NCI-H748 treated with DMSO at 0.1 percent for 48 hours (cell line): ENCODE measurements around the gene BMPER.

ENCODE experiments used
- DNase-seq: peaks from one replicate; lab custom pipeline; 2025; lab: John Stamatoyannopoulos, UW

Gene BMPER

GRCh38 chr7:33905389-33906032 is at the start of gene BMPER:
Gene BMPER (plus strand): TSS chr7:33905539. CDS start chr7:33905614, 75 bp downstream.
- DNase-seq, result peak; percentile 53

DNA sequence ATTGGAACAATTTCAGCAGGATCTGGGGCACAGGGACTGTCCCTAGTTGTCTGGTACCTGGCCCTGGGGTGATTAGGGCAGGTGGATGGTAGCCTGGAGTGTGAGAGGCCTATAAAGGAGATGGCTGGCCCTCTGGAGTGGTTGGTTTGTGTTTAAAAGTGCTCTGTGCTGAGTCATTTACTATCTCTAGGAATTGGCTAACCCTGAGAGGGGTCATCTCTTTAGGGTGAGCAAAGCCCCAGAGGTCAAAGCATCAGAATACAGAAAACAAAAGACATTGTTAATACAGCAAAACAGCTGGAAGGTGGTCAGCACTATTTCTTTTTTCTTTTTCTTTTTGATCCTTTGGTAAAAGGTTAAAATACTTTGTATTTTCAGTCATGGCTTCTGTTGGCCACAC is 43.4 kb upstream of the BMPER start:
- DNase-seq, result no peak

DNA sequence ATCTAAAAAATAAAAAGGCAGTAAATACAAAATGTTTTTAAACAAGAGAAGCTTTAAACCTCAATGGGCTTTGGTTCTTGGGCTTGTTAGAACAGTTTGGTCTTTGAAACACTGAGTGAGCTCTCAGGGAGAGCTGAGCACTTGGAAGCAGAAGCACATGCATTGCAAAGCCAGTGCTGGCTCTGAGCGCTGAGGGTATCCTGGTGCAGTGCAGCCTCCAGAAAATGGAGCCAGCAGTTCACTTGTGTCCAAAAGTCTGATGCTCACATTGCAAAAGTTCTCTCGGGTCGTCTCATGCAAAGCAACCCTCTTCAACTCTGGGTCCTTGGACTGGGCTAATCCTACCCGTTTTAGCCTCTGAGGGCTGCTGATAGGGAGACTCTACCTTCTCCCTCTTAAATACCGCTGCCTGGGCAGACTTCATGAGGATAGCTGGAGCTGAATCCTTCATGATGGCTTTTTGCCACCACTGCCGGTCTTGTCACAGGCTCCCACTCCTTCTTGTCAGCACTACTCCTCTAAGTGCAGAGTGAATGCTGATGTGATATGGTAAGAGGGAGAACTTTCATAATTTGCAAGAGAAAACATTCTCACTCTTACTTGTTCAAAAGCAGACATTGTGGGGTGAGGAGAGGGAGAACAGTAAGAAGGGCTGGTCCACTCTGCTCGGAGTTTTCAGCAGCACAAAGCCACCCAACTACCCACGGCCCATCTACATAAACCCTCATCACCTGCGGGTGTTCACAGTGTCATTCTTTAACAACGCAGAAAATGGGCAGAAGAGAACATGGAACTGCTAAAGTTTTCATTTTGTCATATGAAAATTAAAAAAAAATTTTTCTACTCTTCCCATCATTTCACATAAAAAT is 42.2 kb upstream of the BMPER start:
- DNase-seq, result no peak

GRCh38 chr7:33868166-33868565 is 37.2 kb upstream of the BMPER start:
- no peak for DNase-seq

DNA sequence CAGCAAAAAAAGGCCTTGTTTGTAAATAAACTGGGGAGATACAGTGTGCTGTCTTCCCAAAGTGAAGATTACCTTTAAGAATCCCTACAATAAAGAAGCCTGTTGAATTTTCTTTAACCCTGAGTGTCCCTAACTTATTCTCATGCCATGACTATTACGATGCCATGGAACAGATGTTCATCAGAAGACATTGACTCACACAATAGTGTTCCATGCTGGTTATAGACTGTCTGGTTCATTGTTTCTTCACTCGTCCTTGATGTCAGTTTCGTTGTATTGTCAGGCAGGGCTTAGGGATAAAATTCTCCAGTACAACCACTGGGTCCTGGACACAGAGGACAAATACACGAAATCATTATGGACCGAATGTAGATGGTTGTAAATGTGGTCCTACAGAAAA is 36.2 kb upstream of the BMPER start:
- DNase-seq, result no peak

DNA sequence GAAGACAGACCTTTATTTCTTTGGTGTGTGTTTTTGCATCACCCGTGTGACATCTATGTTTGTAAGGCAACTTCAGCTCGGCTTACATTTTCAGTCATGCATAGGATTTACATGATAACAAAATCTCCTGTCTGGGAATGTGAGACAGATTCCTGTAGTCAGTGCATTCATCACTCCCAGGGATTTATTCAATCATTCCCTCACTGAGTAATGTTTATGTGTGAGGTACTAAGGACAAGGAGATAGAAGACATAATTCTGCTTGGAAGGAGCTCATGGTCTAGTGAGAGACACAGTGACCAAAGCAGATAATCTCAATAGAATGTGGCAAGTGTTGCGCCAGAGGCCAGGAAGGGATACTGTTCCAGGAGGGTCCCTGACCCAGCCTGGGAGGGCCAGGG is 35.2 kb upstream of the BMPER start:
- DNase-seq, result no peak

DNA sequence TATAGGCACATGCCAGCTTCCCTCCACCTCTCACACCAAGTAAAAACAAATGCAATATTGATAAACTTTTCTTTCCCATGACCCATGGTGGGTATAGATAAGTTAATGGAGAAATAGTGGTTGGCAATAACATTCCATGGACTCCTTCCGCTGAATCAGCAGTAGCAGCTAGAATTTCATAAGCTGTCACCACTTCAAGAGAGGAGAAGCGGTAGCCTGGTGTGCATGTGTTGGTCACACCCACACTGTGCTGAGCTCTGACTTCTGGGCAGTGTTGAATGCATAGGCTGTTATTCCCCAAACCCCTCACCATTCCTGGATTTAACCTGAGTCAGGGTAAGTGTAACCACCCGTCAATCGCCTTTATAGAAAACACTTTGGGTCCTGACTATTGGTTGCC is 32.5 kb upstream of the BMPER start:
- no peak for DNase-seq

DNA sequence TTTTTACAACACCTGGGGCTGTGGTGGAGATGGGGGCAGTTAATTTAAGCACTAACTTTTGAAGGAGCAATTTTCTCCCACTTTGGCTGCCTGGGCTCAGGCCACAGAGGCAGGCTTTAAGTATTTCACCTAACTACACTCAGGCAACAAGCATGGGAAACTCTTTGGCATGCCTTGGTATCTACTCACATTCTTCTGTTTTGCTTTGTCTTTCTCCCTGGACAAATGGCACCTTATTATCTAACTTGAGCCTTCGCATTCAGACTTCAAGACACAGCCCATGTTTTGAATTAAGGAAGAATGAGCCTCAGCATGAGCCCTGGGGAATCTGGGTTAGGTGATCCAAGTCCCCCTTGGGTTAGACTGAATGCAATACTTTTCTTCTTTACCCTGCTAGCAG is 31.8 kb upstream of the BMPER start:
- DNase-seq, result no peak

GRCh38 chr7:33873981-33874750 is 31.2 kb upstream of the BMPER start:
- no peak for DNase-seq

DNA sequence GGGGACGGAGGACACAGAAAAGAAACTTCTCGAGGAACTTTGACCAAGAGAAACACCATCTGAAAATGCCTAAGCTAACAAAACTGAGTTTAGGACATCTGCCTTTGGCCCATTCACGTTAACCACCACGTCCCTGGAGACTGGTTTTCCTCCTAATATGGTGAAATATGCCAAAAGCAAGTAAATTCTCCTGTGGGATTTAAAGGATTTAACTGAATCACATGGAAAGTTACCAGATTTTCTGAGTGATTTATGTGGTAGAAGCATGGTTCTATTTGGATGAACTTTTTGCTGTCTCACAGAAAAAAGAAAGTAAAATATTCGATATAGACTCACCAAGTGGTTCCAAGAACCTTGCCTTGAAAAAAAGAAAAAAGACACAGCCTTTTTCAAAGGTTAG is 30.4 kb upstream of the BMPER start:
- no peak for DNase-seq

DNA sequence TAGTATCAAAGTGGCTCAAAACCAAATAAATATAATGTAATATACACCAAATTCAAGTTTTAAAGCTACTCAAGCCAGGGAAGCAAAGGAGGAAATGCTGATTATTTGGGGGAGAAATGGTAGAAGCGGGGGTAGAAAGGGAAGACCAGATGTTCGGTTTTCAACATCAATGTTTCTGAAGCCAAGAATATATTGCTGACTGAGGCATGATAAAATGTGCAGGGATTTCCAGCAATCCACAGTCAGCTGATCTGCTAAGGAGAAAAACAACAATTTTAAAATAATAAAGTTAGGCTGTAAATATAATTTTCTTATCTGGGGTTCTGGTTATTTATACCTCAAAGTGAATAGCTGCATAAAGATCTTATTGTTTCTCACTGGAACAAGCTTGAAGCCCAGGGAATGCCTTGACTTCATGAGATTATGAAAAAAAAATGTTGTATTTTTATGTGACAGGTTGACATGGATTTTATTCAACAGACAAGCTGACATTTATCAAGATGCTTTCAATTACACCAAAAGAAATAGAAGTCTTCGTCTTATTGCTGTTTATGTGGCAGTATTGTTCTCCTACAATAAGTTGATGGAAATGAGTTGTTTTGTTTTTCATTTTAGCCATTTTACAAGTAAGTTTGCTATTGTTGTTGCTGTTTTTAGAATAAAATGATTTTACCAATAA is 28.6 kb upstream of the BMPER start:
- DNase-seq, result no peak

DNA sequence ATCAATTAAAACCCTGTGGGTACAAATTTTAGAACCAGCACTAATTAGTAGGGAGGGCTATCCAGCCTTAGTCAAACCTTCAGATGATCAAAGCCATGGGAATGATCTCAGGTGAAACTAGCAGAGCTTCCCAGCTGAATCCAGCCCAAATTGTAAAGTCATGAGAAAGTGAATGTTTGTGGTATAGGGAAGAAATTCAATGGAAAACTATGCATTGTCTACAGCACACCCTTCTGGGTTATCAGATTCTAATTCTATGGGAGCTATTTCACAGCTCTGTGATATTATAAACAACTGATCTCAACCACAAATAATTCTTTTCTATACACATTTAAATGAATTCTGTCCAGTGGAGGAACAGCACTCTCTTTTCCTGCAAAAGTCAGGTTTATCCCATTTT is 24.6 kb upstream of the BMPER start:
- no peak for DNase-seq

DNA sequence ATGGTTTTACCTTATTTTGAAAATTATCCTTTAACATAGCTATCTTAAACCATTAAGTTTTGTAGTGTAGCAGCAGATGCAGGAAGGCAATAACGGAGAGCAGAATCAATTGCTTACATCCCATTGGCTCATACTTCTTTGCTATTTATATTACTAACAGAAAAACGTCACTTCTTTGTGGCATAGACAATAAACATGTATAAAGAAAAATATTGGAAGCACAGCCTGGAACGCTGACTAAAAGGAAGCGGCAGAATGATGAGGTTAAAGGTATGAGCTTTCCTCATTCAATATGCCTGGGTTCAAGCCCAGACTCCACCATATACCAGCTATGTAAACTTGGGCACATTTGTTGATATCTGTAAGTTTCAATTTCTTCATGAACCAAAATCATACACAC is 24.0 kb upstream of the BMPER start:
- no peak for DNase-seq

- no peak for DNase-seq
Measured at GRCh38 chr7:33882040-33882837, 23.1 kb upstream of the BMPER start.

- no peak for DNase-seq
Measured at GRCh38 chr7:33882950-33883670, 22.2 kb upstream of the BMPER start.

DNA sequence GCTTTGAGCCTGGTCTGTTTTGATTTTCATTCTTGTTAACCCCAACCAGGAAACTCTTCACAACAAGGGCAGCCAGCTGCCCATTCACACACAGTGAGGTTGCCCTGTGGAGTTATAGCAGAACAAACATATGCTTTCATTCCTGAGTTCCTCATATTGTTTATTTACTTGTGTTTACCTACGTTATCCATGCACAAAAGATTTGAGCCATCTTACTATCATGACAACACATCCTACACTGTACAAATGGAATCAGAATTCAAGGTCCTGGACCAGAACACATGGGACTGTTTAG is 21.7 kb upstream of the BMPER start:
- DNase-seq, result no peak

- no peak for DNase-seq
Measured at GRCh38 chr7:33885290-33886148, 19.8 kb upstream of the BMPER start.

GRCh38 chr7:33886149-33886623 is 19.2 kb upstream of the BMPER start:
- DNase-seq, result no peak

- no peak for DNase-seq
Measured at GRCh38 chr7:33887266-33887975, 17.9 kb upstream of the BMPER start.
